CD4-positive, alpha-beta memory T cell (primary cell): ENCODE measurements around the gene POLR1E. TPM values are rescaled to one million over a fixed set of nuclear protein-coding genes. Genes with fewer than 3 reads are reported as not detected.

ENCODE experiments used
- CTCF ChIA-PET: fragments of 350-600 bp; sonication (Branson Sonifier 250); formaldehyde crosslinking; loops from one replicate; lab custom pipeline; 2021; ENCODE audit warnings: inconsistent platforms; ENCODE audit not compliant: partially characterized antibody; lab: Charles Lee
- POLR2A ChIA-PET: fragments of 350-600 bp; sonication (Branson Sonifier 250); formaldehyde crosslinking; loops from one replicate; lab custom pipeline; 2021; ENCODE audit not compliant: partially characterized antibody; lab: Charles Lee
- DNase-seq, 5 donors: peaks; one replicate each; pipeline versions ENCODE4 v3.0.0 to v3.0.0-alpha.2; 2020 to 2022; ENCODE audit warnings: mixed read lengths in 1 of 5
- H3K27ac ChIP-seq: one replicate; pipeline ENCODE4 v1.7.0; 2013; ENCODE audit warnings: low read depth, low read length
- H3K27me3 ChIP-seq: 2 replicates; pipeline ENCODE4 v1.7.0; 2013; ENCODE audit warnings: mild to moderate bottlenecking, low read length, moderate library complexity; ENCODE audit not compliant: insufficient read depth
- H3K36me3 ChIP-seq: 2 replicates; pipeline ENCODE4 v1.7.0; 2013; ENCODE audit warnings: mild to moderate bottlenecking, low read length, moderate library complexity; ENCODE audit not compliant: insufficient read depth
- H3K4me1 ChIP-seq: 2 replicates; pipeline ENCODE4 v1.7.0; 2013; ENCODE audit warnings: mild to moderate bottlenecking, low read length, moderate library complexity; ENCODE audit not compliant: insufficient read depth
- H3K4me3 ChIP-seq, 2 donors: one replicate each; pipeline ENCODE4 v1.7.0; 2013; ENCODE audit warnings: low read length in 2 of 2, mild to moderate bottlenecking in 1 of 2
- H3K9me3 ChIP-seq, 2 donors: one replicate each; pipeline ENCODE4 v1.7.0; 2013; ENCODE audit warnings: low read length in 2 of 2, control low read depth in 1 of 2; ENCODE audit not compliant: control insufficient read depth in 1 of 2
- H3K27ac Mint-ChIP-seq, 7 donors: one replicate each; pipeline ENCODE4 v1.8.0; 2020 to 2021; ENCODE audit warnings: mixed read lengths in 7 of 7, mild to moderate bottlenecking in 6 of 7, inconsistent platforms in 3 of 7, moderate library complexity in 3 of 7
- H3K27me3 Mint-ChIP-seq, 2 donors: one replicate each; pipeline ENCODE4 v1.8.0; 2020 to 2021; ENCODE audit warnings: mixed read lengths in 2 of 2
- H3K36me3 Mint-ChIP-seq, 2 donors: one replicate each; pipeline ENCODE4 v1.8.0; 2020 to 2021; ENCODE audit warnings: mixed read lengths in 2 of 2, inconsistent platforms in 1 of 2, mild to moderate bottlenecking in 1 of 2
- H3K4me1 Mint-ChIP-seq, 4 donors: one replicate each; pipeline ENCODE4 v1.8.0; 2020 to 2021; ENCODE audit warnings: mixed read lengths in 4 of 4, mild to moderate bottlenecking in 1 of 4
- H3K4me3 Mint-ChIP-seq, 8 donors: one replicate each; pipeline ENCODE4 v1.8.0; 2020 to 2021; ENCODE audit warnings: mixed read lengths in 8 of 8, mild to moderate bottlenecking in 7 of 8, moderate library complexity in 6 of 8, inconsistent platforms in 3 of 8
- H3K9me3 Mint-ChIP-seq, 8 donors: one replicate each; pipeline ENCODE4 v1.8.0; 2020 to 2021; ENCODE audit warnings: mixed read lengths in 8 of 8, mild to moderate bottlenecking in 5 of 8, inconsistent platforms in 3 of 8, moderate library complexity in 1 of 8
- intact Hi-C: fragments of 100-400 bp; cut with micrococcal nuclease; formaldehyde crosslinking; loops from one replicate; pipeline ENCODE4 v1.15.1; 2023
- polyA plus RNA-seq, 2 donors: library from polyadenylated mRNA; unstranded; fragments of 300-500 nt; fragmentation: Illumina TruSeq; gene quantifications; one replicate each; pipeline ENCODE4 v1.2.3, GENCODE V29; 2021
- total RNA-seq, 2 experiments: library from RNA; stranded (reverse); gene quantifications; one replicate each; pipeline ENCODE4 v1.2.3, GENCODE V29; 2021

Gene POLR1E
- total and polyA plus RNA-seq, 4 experiments from 2014 or later: 12.2 to 38.2 (median 29.5) TPM

- no peak for DNase-seq
- ChIA-PET POLR2A (no interaction called here), CTCF (interaction anchor here (1.0 kb wide), 1 partner anchor 15 kb away, joined by 3 read pairs; no protein-coding TSS in a partner anchor)
- H3K9me3 ChIP-seq: no peaks in the 10 kb centered on the region
- no peaks in the 10 kb centered on the region for H3K4me1 ChIP-seq
- no peaks in the 10 kb centered on the region for H3K27me3 ChIP-seq
- H3K4me1 Mint-ChIP-seq: peaks cover 7 to 19% (median 12%) of the 10 kb centered on the region in 4 donors
- H3K36me3 ChIP-seq: peaks cover 49% of the 10 kb centered on the region
- H3K36me3 Mint-ChIP-seq: peaks cover 19 to 59% of the 10 kb centered on the region in 2 donors
- intact Hi-C loops: no loop called here
- peak overlapping the region in 1 of 7 donors; percentile 55 for H3K27ac Mint-ChIP-seq
- no peaks in the 10 kb centered on the region for H3K9me3 Mint-ChIP-seq
- no peak overlapping the region for H3K4me3 Mint-ChIP-seq
- no peak overlapping the region for H3K27ac ChIP-seq
- H3K27me3 Mint-ChIP-seq: no peaks in the 10 kb centered on the region
- H3K4me3 ChIP-seq: no peak overlapping the region
Observed at GRCh38 chr9:37442556-37442955, 43.2 kb upstream of the POLR1E start.

- H3K9me3 Mint-ChIP-seq: no peaks in the 10 kb centered on the region
- no peak overlapping the region for H3K4me3 Mint-ChIP-seq
- Histone ChIP-seq H3K36me3 (peaks cover 39% of the 10 kb centered on the region), H3K4me1 (no peaks in the 10 kb centered on the region), H3K4me3 (no peak overlapping the region), H3K9me3 (no peaks in the 10 kb centered on the region), H3K27me3 (no peaks in the 10 kb centered on the region), H3K27ac (no peak overlapping the region)
- intact Hi-C loops: no loop called here
- ChIA-PET CTCF (no interaction called here), POLR2A (no interaction called here)
- H3K27me3 Mint-ChIP-seq: no peaks in the 10 kb centered on the region
- no peak overlapping the region for H3K27ac Mint-ChIP-seq
- DNase-seq: no peak
- H3K36me3 Mint-ChIP-seq: peaks cover 19 to 55% of the 10 kb centered on the region in 2 donors
- H3K4me1 Mint-ChIP-seq: peaks cover 7 to 23% (median 13%) of the 10 kb centered on the region in 4 donors
Observed at GRCh38 chr9:37443566-37443965, 42.2 kb upstream of the POLR1E start.

- H3K4me3 Mint-ChIP-seq: no peak overlapping the region
- no peak overlapping the region for H3K4me3 ChIP-seq
- peaks cover 7 to 23% (median 11%) of the 10 kb centered on the region in 4 donors for H3K4me1 Mint-ChIP-seq
- DNase-seq: no peak
- no peaks in the 10 kb centered on the region for H3K4me1 ChIP-seq
- no peaks in the 10 kb centered on the region for H3K9me3 Mint-ChIP-seq
- no peak overlapping the region for H3K27ac ChIP-seq
- CTCF ChIA-PET: no interaction called here
- peaks cover 25% of the 10 kb centered on the region for H3K36me3 ChIP-seq
- H3K36me3 Mint-ChIP-seq: peaks cover 21 to 44% of the 10 kb centered on the region in 2 donors
- POLR2A ChIA-PET: no interaction called here
- intact Hi-C loops: no loop called here
- H3K9me3 ChIP-seq: no peaks in the 10 kb centered on the region
- no peaks in the 10 kb centered on the region for H3K27me3 Mint-ChIP-seq
- H3K27ac Mint-ChIP-seq: peak overlapping the region in 3 of 7 donors; percentile 37 to 82 (median 42)
- no peaks in the 10 kb centered on the region for H3K27me3 ChIP-seq
Observed at GRCh38 chr9:37444890-37445289, 40.9 kb upstream of the POLR1E start.

GRCh38 chr9:37445832-37446231, 39.9 kb upstream of the POLR1E start:
- Histone ChIP-seq H3K4me3 (no peak overlapping the region), H3K27ac (no peak overlapping the region), H3K4me1 (no peaks in the 10 kb centered on the region), H3K9me3 (no peaks in the 10 kb centered on the region), H3K27me3 (no peaks in the 10 kb centered on the region), H3K36me3 (peaks cover 20% of the 10 kb centered on the region)
- peaks cover 7 to 23% (median 11%) of the 10 kb centered on the region in 4 donors for H3K4me1 Mint-ChIP-seq
- ChIA-PET POLR2A (no interaction called here), CTCF (no interaction called here)
- H3K27ac Mint-ChIP-seq: peak overlapping the region in 2 of 7 donors; percentile 18 to 24
- no peaks in the 10 kb centered on the region for H3K9me3 Mint-ChIP-seq
- H3K4me3 Mint-ChIP-seq: no peak overlapping the region
- H3K27me3 Mint-ChIP-seq: no peaks in the 10 kb centered on the region
- intact Hi-C loops: no loop called here
- peaks cover 26 to 39% of the 10 kb centered on the region in 2 donors for H3K36me3 Mint-ChIP-seq
- DNase-seq: no peak

- Mint-ChIP-seq H3K4me1 (peaks cover 7 to 23% (median 11%) of the 10 kb centered on the region in 4 donors), H3K36me3 (peaks cover 23 to 34% of the 10 kb centered on the region in 2 donors), H3K27me3 (no peaks in the 10 kb centered on the region), H3K9me3 (no peaks in the 10 kb centered on the region), H3K27ac (peak overlapping the region in 3 of 7 donors; percentile 40 to 74 (median 69)), H3K4me3 (no peak overlapping the region)
- ChIA-PET POLR2A (no interaction called here), CTCF (no interaction called here)
- Histone ChIP-seq H3K36me3 (peaks cover 14% of the 10 kb centered on the region), H3K4me3 (no peak overlapping the region), H3K27ac (no peak overlapping the region), H3K27me3 (no peaks in the 10 kb centered on the region), H3K4me1 (no peaks in the 10 kb centered on the region), H3K9me3 (no peaks in the 10 kb centered on the region)
- intact Hi-C loops: no loop called here
- no peak for DNase-seq
Observed at GRCh38 chr9:37446401-37446800, 39.3 kb upstream of the POLR1E start.

GRCh38 chr9:37447111-37447510, 38.6 kb upstream of the POLR1E start:
- H3K4me3 ChIP-seq: no peak overlapping the region
- H3K36me3 ChIP-seq: peaks cover 7% of the 10 kb centered on the region
- H3K27me3 Mint-ChIP-seq: no peaks in the 10 kb centered on the region
- no peaks in the 10 kb centered on the region for H3K27me3 ChIP-seq
- H3K4me1 Mint-ChIP-seq: peaks cover 10 to 26% (median 15%) of the 10 kb centered on the region in 4 donors
- no peaks in the 10 kb centered on the region for H3K9me3 ChIP-seq
- H3K4me1 ChIP-seq: no peaks in the 10 kb centered on the region
- H3K36me3 Mint-ChIP-seq: peaks cover 16 to 28% of the 10 kb centered on the region in 2 donors
- ChIA-PET CTCF (no interaction called here), POLR2A (no interaction called here)
- intact Hi-C loops: no loop called here
- no peak for DNase-seq
- H3K9me3 Mint-ChIP-seq: no peaks in the 10 kb centered on the region
- peak overlapping the region in 4 of 7 donors; percentile 31 to 85 (median 36) for H3K27ac Mint-ChIP-seq
- H3K27ac ChIP-seq: no peak overlapping the region
- no peak overlapping the region for H3K4me3 Mint-ChIP-seq

GRCh38 chr9:37449862-37450632, 35.7 kb upstream of the POLR1E start:
- peaks cover 9% of the 10 kb centered on the region for H3K4me1 ChIP-seq
- Mint-ChIP-seq H3K4me3 (no peak overlapping the region), H3K4me1 (peaks cover 21 to 40% (median 35%) of the 10 kb centered on the region in 4 donors), H3K36me3 (peaks cover 11 to 20% of the 10 kb centered on the region in 2 donors), H3K9me3 (no peaks in the 10 kb centered on the region), H3K27ac (no peak overlapping the region), H3K27me3 (no peaks in the 10 kb centered on the region)
- no peak for DNase-seq
- no peaks in the 10 kb centered on the region for H3K9me3 ChIP-seq
- no peaks in the 10 kb centered on the region for H3K27me3 ChIP-seq
- intact Hi-C loops: no loop called here
- CTCF ChIA-PET: no interaction called here
- H3K27ac ChIP-seq: no peak overlapping the region
- no peaks in the 10 kb centered on the region for H3K36me3 ChIP-seq
- no peak overlapping the region for H3K4me3 ChIP-seq
- POLR2A ChIA-PET: interaction anchor here (1.4 kb wide), 1 partner anchor 13 kb away, joined by 3 read pairs; no protein-coding TSS in a partner anchor
